OCI-LY3 (cell line): ENCODE results near the gene IL17REL.

Experiments used
- H2AFZ ChIP-seq: fragments of 200-600, 300-600 bp; shearing (Covaris generic); 2 replicates; pipeline ENCODE4 v1.6.0; 2014; ENCODE audit warnings: antibody characterized with exemption, low read depth, low read length
- H3K27ac ChIP-seq: fragments of 200-600, 300-600 bp; sonication (generic); 2 replicates; pipeline ENCODE4 v1.5.1; 2014; ENCODE audit warnings: mild to moderate bottlenecking, low read length, moderate library complexity, mixed read lengths
- H3K27me3 ChIP-seq: fragments of 200-600, 300-600 bp; sonication (generic); 2 replicates; pipeline ENCODE4 v1.6.1; 2014; ENCODE audit warnings: low read depth, low read length, mixed read lengths
- H3K36me3 ChIP-seq: fragments of 200-600, 300-600 bp; sonication (generic); replicated peaks from 2 replicates; pipeline ENCODE3; 2014; ENCODE audit warnings: low read depth, low read length, mixed read lengths
- H3K4me1 ChIP-seq: fragments of 300-600, 200-600 bp; sonication (generic); 2 replicates; pipeline ENCODE4 v1.6.1; 2014; ENCODE audit warnings: low read length, mixed read lengths
- H3K4me2 ChIP-seq: fragments of 200-600, 300-600 bp; sonication (generic); 2 replicates; pipeline ENCODE4 v1.6.1; 2014; ENCODE audit warnings: low read length, mixed read lengths
- H3K4me3 ChIP-seq: fragments of 300-600, 200-600 bp; sonication (generic); 2 replicates; pipeline ENCODE4 v1.5.1; 2014; ENCODE audit warnings: antibody characterized with exemption, mild to moderate bottlenecking, low read length, moderate library complexity
- H3K79me2 ChIP-seq: fragments of 300-600, 200-600 bp; shearing (Covaris generic); 2 replicates; pipeline ENCODE4 v1.6.1; 2014; ENCODE audit warnings: mild to moderate bottlenecking, low read length, mixed read lengths
- H3K9ac ChIP-seq: fragments of 300-600, 200-600 bp; shearing (Covaris generic); 2 replicates; pipeline ENCODE4 v1.6.0; 2014; ENCODE audit warnings: mild to moderate bottlenecking, low read length, moderate library complexity
- H3K9me3 ChIP-seq: fragments of 200-600, 300-600 bp; shearing (Covaris generic); 2 replicates; pipeline ENCODE4 v1.6.1; 2014; ENCODE audit warnings: low read length, mixed read lengths; ENCODE audit not compliant: insufficient read depth
- H4K20me1 ChIP-seq: fragments of 200-600, 300-600 bp; sonication (generic); 2 replicates; pipeline ENCODE4 v1.6.1; 2016; ENCODE audit warnings: low read length, mixed read lengths; ENCODE audit not compliant: insufficient read depth
- EZH2phosphoT487 ChIP-seq: fragments of 200-600 bp; shearing (Covaris generic); IDR thresholded peaks from 2 replicates; pipeline ENCODE4 v1.6.1; 2018; ENCODE audit warnings: antibody characterized with exemption, mixed run types, low read depth
- TF ChIP-seq, protein P1 (sequence below): fragments of 200-600, 300-600 bp; sonication (generic); IDR thresholded peaks from 2 replicates; pipeline ENCODE4 v1.5.1; 2014; ENCODE audit warnings: antibody characterized with exemption, low read length, low read depth

Gene IL17REL

DNA sequence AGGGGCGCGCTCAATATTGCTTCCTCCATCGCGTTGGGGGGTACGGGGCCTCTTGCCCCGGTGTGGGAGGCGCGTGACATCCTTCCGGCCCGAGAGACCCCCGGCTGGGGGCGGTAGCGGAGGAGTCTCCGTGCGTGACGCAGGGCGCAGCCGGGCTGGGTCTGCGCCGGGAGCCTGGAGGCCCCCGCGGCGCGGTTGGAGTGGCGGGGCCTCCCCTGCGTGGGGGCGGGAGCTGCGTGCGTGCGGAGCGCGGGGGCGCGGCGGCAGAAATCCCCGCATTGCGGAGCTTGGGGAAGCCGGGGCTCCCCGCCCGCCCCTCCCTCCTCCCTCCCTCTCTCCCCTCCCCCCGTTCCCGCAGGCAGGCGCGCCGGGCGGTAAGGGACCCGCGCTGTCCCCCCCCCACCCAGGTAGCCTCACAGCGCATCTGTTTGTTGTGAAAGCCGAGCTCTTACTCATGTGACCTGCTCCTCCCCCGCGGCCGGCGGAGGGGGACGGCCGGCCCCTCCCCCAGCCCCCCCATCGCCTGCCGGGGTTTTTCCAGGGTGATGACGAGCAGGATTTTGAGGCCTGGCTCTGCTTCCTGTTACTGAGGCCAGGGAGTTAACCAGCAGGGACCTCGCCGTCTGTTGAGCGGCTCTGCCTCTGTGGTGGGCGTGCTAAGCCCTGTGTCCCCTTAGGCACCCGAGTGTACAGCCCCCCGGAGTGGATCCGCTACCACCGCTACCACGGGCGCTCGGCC, 50.4 kb downstream of the IL17REL start:
- no peak for TF ChIP-seq EZH2phosphoT487
- TF ChIP-seq, protein P1, sequence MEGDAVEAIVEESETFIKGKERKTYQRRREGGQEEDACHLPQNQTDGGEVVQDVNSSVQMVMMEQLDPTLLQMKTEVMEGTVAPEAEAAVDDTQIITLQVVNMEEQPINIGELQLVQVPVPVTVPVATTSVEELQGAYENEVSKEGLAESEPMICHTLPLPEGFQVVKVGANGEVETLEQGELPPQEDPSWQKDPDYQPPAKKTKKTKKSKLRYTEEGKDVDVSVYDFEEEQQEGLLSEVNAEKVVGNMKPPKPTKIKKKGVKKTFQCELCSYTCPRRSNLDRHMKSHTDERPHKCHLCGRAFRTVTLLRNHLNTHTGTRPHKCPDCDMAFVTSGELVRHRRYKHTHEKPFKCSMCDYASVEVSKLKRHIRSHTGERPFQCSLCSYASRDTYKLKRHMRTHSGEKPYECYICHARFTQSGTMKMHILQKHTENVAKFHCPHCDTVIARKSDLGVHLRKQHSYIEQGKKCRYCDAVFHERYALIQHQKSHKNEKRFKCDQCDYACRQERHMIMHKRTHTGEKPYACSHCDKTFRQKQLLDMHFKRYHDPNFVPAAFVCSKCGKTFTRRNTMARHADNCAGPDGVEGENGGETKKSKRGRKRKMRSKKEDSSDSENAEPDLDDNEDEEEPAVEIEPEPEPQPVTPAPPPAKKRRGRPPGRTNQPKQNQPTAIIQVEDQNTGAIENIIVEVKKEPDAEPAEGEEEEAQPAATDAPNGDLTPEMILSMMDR = no peak
- Histone ChIP-seq H3K4me1 (peaks cover 31% of the 10 kb centered on the region), H3K9ac (peak overlapping the region; percentile 96), H3K36me3 (peaks cover 27% of the 10 kb centered on the region), H3K9me3 (no peaks in the 10 kb centered on the region), H3K27ac (peak overlapping the region; percentile 72), H3K27me3 (no peaks in the 10 kb centered on the region), H3K4me2 (peak overlapping the region; percentile 90), H2AFZ (no peak overlapping the region), H3K4me3 (peak overlapping the region; percentile 99), H3K79me2 (peaks cover 43% of the 10 kb centered on the region), H4K20me1 (peaks cover 41% of the 10 kb centered on the region)

DNA sequence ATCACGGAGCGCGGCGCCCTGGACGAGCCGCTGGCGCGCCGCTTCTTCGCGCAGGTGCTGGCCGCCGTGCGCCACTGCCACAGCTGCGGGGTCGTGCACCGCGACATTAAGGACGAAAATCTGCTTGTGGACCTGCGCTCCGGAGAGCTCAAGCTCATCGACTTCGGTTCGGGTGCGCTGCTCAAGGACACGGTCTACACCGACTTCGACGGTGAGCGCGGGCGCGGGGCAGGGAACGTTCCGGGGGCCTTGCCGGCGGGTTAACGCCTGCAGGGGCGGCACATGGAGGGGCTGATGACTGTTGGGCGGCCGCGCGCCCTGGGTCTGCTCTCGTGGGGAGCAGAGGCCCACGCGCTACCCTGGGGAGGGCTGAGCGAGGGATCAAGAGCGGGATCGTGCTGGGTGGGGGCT, 51.0 kb downstream of the IL17REL start:
- Histone ChIP-seq H3K4me2 (peak overlapping the region; percentile 90), H3K9me3 (no peaks in the 10 kb centered on the region), H3K4me3 (peak overlapping the region; percentile 99), H3K27ac (peak overlapping the region; percentile 72), H3K79me2 (peaks cover 43% of the 10 kb centered on the region), H3K4me1 (peaks cover 26% of the 10 kb centered on the region), H4K20me1 (peaks cover 41% of the 10 kb centered on the region), H3K36me3 (peaks cover 27% of the 10 kb centered on the region), H3K27me3 (no peaks in the 10 kb centered on the region), H2AFZ (no peak overlapping the region), H3K9ac (peak overlapping the region; percentile 96)
- TF ChIP-seq, protein P1 = no peak
- no peak for TF ChIP-seq EZH2phosphoT487

DNA sequence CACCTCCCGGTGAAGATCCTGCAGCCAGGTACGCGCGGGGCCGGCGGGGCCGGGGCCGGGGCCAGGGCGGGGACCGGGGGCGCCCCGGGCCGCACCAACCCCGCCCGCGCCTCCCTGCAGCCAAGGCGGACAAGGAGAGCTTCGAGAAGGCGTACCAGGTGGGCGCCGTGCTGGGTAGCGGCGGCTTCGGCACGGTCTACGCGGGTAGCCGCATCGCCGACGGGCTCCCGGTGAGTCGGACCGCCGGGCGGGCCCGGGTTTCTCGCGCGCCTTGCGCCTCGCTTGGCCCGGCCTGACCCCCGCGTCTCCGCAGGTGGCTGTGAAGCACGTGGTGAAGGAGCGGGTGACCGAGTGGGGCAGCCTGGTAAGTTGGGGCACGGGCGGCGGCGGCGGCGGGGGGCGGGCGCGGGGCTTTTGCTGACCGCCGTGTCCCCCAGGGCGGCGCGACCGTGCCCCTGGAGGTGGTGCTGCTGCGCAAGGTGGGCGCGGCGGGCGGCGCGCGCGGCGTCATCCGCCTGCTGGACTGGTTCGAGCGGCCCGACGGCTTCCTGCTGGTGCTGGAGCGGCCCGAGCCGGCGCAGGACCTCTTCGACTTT, 51.5 kb downstream of the IL17REL start:
- no peak for TF ChIP-seq EZH2phosphoT487
- TF ChIP-seq, protein P1 = no peak
- peaks cover 43% of the 10 kb centered on the region for H3K79me2 ChIP-seq
- H4K20me1 ChIP-seq = peaks cover 41% of the 10 kb centered on the region
- H3K4me1 ChIP-seq = peaks cover 22% of the 10 kb centered on the region
- H2AFZ ChIP-seq = no peak overlapping the region
- H3K27ac ChIP-seq = peak overlapping the region; percentile 72
- peak overlapping the region; percentile 90 for H3K4me2 ChIP-seq
- peak overlapping the region; percentile 99 for H3K4me3 ChIP-seq
- peaks cover 27% of the 10 kb centered on the region for H3K36me3 ChIP-seq
- H3K9ac ChIP-seq = peak overlapping the region; percentile 96
- H3K9me3 ChIP-seq = no peaks in the 10 kb centered on the region
- no peaks in the 10 kb centered on the region for H3K27me3 ChIP-seq

DNA sequence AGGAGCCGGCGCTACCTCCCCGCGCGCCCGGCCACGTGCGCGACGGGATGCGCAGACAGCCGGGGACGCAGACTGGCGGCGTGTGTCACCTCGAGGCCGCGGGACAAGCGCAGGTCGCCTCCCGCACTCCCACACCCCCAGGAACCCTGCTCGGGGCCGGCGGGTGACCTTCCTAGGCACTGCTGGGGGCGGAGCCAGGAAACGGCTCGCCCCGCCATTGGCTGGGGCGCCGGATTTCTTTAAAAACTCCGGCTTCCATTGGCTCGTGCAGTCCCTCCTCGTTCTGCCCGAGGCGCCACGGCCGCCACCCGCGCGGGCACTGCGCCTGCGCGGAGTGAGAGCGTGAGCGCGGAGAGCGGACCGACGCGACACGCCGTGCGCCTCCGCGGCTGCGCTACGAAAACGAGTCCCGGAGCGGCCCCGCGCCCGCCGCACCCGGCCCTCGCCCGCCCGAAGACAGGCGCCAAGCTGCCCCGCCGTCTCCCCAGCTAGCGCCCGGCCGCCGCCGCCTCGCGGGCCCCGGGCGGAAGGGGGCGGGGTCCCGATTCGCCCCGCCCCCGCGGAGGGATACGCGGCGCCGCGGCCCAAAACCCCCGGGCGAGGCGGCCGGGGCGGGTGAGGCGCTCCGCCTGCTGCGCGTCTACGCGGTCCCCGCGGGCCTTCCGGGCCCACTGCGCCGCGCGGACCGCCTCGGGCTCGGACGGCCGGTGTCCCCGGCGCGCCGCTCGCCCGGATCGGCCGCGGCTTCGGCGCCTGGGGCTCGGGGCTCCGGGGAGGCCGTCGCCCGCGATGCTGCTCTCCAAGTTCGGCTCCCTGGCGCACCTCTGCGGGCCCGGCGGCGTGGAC, 52.2 kb downstream of the IL17REL start, which contains the start of gene PIM3:
Gene PIM3 (plus strand): TSS at position 614 of the 846 bp plus-strand sequence. CDS start 176 bp downstream, at position 790.
- no peaks in the 10 kb centered on the region for H3K9me3 ChIP-seq
- no peaks in the 10 kb centered on the region for H3K27me3 ChIP-seq
- peak within 1 kb of the TSS; percentile 100 for H3K4me2 ChIP-seq
- H3K79me2 ChIP-seq = peaks cover 43% of the 10 kb centered on the region
- H3K4me3 ChIP-seq = peak within 1 kb of the TSS; percentile 99
- H4K20me1 ChIP-seq = peaks cover 36% of the 10 kb centered on the region
- H3K4me1 ChIP-seq = peaks cover 22% of the 10 kb centered on the region
- peaks cover 27% of the 10 kb centered on the region for H3K36me3 ChIP-seq
- H3K9ac ChIP-seq = peak within 1 kb of the TSS; percentile 96
- no peak within 1 kb of the TSS for H2AFZ ChIP-seq
- H3K27ac ChIP-seq = peak within 1 kb of the TSS; percentile 72
- TF ChIP-seq, protein P1 = no peak
- TF ChIP-seq EZH2phosphoT487 = no peak
